ENCODE results near the gene KRTAP19-1. TPM values are rescaled to one million over a fixed set of nuclear protein-coding genes. Genes with fewer than 3 reads are reported as not detected.

KRTAP19-1 gene
- total and polyA plus RNA-seq, 3 donors from 2014 or later: not detected

DNA sequence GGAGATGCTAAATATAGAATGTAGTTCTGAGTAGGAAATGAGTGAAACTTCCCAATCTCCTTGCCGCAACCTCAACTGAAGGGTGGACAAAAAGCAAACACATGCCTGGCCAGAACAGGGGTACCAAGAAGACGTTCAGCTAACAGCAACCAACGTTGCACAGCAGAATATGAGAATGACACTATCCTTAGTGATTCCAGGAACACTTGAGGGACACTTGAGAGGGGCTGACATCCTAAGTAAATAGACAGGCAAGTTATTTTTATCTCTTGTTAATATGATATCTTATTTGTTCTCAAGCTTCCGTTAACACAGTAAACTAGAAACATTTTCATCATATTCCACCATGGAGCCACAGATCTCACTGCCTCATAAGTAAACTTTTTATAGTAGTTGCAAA, 908 bp downstream of the KRTAP19-1 start:
- intact Hi-C loops (cut with DNase I; ENCODE audit: low total_unique reads): no loop called here
- 51 to 67% methylated on average over 4 of the region's 4 CpGs for WGBS, 2 donors

DNA sequence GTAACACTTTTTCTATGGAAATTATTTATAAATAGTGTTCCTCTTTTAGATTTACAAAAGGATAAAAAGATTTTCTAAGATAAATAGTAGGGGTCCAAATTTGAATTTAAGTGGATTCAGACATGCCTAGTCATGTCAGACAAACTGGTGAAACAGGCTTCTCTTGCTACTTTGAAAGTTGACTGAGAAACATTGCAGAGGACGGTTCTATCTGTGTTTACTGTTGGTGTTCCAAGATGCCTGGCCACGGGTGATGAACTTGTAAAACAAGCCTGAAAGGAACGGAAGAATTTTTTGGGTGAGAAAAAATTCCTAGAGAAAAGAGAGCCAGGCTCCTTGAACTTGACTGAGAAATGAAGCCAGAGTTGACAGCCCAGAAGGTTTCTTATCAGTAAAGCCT, 2.2 kb downstream of the KRTAP19-1 start:
- 39 to 40% methylated on average over 3 of the region's 3 CpGs for WGBS, 2 donors
- TF ChIP-seq, protein P1, sequence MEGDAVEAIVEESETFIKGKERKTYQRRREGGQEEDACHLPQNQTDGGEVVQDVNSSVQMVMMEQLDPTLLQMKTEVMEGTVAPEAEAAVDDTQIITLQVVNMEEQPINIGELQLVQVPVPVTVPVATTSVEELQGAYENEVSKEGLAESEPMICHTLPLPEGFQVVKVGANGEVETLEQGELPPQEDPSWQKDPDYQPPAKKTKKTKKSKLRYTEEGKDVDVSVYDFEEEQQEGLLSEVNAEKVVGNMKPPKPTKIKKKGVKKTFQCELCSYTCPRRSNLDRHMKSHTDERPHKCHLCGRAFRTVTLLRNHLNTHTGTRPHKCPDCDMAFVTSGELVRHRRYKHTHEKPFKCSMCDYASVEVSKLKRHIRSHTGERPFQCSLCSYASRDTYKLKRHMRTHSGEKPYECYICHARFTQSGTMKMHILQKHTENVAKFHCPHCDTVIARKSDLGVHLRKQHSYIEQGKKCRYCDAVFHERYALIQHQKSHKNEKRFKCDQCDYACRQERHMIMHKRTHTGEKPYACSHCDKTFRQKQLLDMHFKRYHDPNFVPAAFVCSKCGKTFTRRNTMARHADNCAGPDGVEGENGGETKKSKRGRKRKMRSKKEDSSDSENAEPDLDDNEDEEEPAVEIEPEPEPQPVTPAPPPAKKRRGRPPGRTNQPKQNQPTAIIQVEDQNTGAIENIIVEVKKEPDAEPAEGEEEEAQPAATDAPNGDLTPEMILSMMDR (IDR thresholded peaks at IDR 0.05): no peak
- no peak for TF ChIP-seq POLR2A (IDR thresholded peaks at IDR 0.05)
- intact Hi-C loops (cut with DNase I; ENCODE audit: low total_unique reads): no loop called here

More for the DNA sequence above, 908 bp downstream of the KRTAP19-1 start:
- DNase-seq: no peak
- no peak overlapping the region for H3K4me3 ChIP-seq
- H3K9me3 ChIP-seq: no peaks in the 10 kb centered on the region
- H3K27ac ChIP-seq: no peak overlapping the region
- H3K36me3 ChIP-seq (ENCODE audit: low read depth, missing control alignments): no peaks in the 10 kb centered on the region
- no peaks in the 10 kb centered on the region for H3K4me1 ChIP-seq
- H3K27me3 ChIP-seq: no peaks in the 10 kb centered on the region
- TF ChIP-seq, protein P1 (IDR thresholded peaks at IDR 0.05): no peak

DNA sequence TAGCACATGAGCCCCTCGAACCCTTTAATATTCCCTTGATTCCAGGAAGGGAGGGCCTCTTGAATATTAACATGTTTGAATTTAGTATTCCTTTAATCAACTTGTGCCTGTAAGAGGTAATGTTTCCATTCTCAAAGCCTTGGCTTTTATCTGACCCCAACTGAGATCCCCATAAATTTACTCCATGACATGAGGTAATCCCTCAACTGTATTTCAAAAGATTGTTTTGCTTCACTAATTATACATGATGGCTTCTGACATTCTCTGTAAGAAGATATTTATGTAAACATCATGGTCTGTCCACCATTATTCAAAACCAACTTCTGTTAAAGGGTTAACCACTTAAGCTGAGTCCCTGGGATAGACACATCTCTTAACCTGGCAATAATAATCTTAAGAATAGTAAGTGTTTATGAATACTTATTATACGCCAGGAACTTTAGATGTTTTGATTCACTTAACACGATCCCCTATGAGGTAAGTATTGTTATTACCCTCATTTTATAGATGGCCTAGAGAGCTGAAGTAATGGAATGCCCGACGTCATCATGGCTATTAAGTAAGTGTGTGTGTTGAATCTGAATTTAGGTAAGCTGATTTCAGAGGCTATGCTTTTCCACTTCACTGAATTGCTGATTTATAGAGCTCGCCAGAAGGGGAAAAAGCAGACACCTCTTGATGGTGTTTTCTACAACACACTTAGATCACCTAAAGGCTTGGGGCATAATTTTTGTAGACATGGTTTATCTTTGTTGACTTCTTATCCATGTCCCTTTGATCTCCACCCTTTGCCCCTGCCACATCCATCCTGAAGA, 11.1 kb downstream of the KRTAP19-1 start:
- TF ChIP-seq, protein P1 (IDR thresholded peaks at IDR 0.05): no peak
- no peak for TF ChIP-seq POLR2A (IDR thresholded peaks at IDR 0.05)
- Histone ChIP-seq H3K27me3 (no peaks in the 10 kb centered on the region), H3K27ac (no peak overlapping the region), H3K4me1 (no peaks in the 10 kb centered on the region), H3K9me3 (no peaks in the 10 kb centered on the region), H3K36me3 (ENCODE audit: low read depth, missing control alignments) (no peaks in the 10 kb centered on the region), H3K4me3 (no peak overlapping the region)
- DNase-seq: no peak
- WGBS, 2 donors: 38 to 55% methylated on average over 6 of the region's 6 CpGs
- intact Hi-C loops (cut with DNase I; ENCODE audit: low total_unique reads): no loop called here

More for the DNA sequence above, 2.2 kb downstream of the KRTAP19-1 start:
- no peak overlapping the region for H3K4me3 ChIP-seq
- H3K27ac ChIP-seq: no peak overlapping the region
- DNase-seq: no peak
- no peaks in the 10 kb centered on the region for H3K36me3 ChIP-seq (ENCODE audit: low read depth, missing control alignments)
- H3K9me3 ChIP-seq: no peaks in the 10 kb centered on the region
- no peaks in the 10 kb centered on the region for H3K4me1 ChIP-seq
- H3K27me3 ChIP-seq: no peaks in the 10 kb centered on the region

DNA sequence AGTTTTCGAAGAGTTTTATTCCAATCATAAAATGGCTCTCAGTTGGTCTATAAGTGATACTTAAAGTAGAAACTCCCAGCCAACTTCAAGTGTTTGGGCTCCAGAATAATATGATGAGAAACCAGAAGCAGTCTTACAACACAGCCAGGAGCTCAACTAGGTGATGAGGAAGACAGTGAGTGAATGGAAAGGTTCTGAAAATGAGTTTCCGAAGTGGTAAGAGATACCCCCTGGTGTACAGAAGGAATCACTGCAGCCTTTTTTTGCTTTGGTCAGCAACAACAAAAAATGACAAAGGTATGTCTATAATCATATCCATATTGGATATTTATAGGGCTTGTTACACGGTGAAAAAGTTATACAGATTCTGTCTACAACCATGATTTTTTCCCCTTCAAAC, 16.5 kb downstream of the KRTAP19-1 start:
- no peaks in the 10 kb centered on the region for H3K9me3 ChIP-seq
- peak overlapping the region in 1 of 2 donors; percentile 22 for H3K4me3 ChIP-seq
- no peaks in the 10 kb centered on the region for H3K36me3 ChIP-seq (ENCODE audit: low read depth, missing control alignments)
- intact Hi-C loops (cut with DNase I; ENCODE audit: low total_unique reads): no loop called here
- 32 to 36% methylated on average over 3 of the region's 3 CpGs for WGBS, 2 donors
- no peaks in the 10 kb centered on the region for H3K4me1 ChIP-seq
- TF ChIP-seq, protein P1 (IDR thresholded peaks at IDR 0.05): peak in 2 of 3 experiments; percentile 43 to 63
- no peak for TF ChIP-seq POLR2A (IDR thresholded peaks at IDR 0.05)
- no peaks in the 10 kb centered on the region for H3K27me3 ChIP-seq
- H3K27ac ChIP-seq: no peak overlapping the region
- peak; percentile 18 for DNase-seq

DNA sequence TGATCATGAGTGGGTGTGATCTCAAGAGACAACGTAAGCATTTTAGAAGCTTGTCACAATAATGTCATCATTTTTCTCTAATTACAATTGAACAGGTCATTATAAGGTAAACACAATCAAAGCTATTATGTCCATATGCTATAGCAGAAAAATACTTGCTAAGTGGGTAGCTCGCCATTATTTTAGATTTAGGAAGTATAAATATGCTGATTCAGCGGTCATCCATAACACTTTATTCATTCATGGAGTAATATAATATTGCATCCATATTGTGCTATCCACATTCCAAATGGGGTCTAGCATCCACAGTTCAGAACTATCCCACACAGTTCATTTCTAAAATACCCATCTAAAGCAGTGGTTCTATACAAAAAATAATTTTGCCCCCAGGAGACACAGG, 31.7 kb downstream of the KRTAP19-1 start:
- intact Hi-C loops (cut with DNase I; ENCODE audit: low total_unique reads): no loop called here
- H3K27me3 ChIP-seq: no peaks in the 10 kb centered on the region
- WGBS, 2 donors: 90 to 92% methylated on average over 3 of the region's 3 CpGs
- no peaks in the 10 kb centered on the region for H3K36me3 ChIP-seq (ENCODE audit: low read depth, missing control alignments)
- no peak for DNase-seq
- H3K4me1 ChIP-seq: no peaks in the 10 kb centered on the region
- H3K4me3 ChIP-seq: no peak overlapping the region
- no peak overlapping the region for H3K27ac ChIP-seq
- TF ChIP-seq POLR2A (IDR thresholded peaks at IDR 0.05): no peak
- TF ChIP-seq, protein P1 (IDR thresholded peaks at IDR 0.05): no peak
- H3K9me3 ChIP-seq: no peaks in the 10 kb centered on the region

Measured in testis (tissue), 3 donors.